Activated T-helper 2 cell treated with anti-CD3 and anti-CD28 coated beads, Interferon-gamma antibody, Interleukin-2, Interleukin-4, amounts not matched to agents 10 μg/mL and 5 μg/mL and 100 μg/mL, durations not matched to agents 14 hours and 24 hours and 36 hours (primary cell): ENCODE data around the gene GASK1B. TPM values are rescaled to one million over a fixed set of nuclear protein-coding genes. Genes with fewer than 3 reads are reported as not detected.

Experiments
- DNase-seq: peaks from one replicate; pipeline ENCODE4 v3.0.0; 2021; ENCODE audit warnings: low spot score
- H3K27ac Mint-ChIP-seq: one replicate; pipeline ENCODE4 v1.8.0; 2021; ENCODE audit warnings: mixed read lengths
- H3K27me3 Mint-ChIP-seq: one replicate; pipeline ENCODE4 v1.8.0; 2021; ENCODE audit warnings: low read depth, mixed read lengths
- H3K36me3 Mint-ChIP-seq: one replicate; pipeline ENCODE4 v1.8.0; 2021; ENCODE audit warnings: low read depth, mixed read lengths
- H3K4me1 Mint-ChIP-seq: one replicate; pipeline ENCODE4 v1.8.0; 2021; ENCODE audit warnings: low read depth, mixed read lengths
- H3K4me3 Mint-ChIP-seq: one replicate; pipeline ENCODE4 v1.8.0; 2021; ENCODE audit warnings: low read depth, mild to moderate bottlenecking, moderate library complexity, mixed read lengths
- H3K9me3 Mint-ChIP-seq: one replicate; pipeline ENCODE4 v1.8.0; 2021; ENCODE audit warnings: mixed read lengths
- intact Hi-C: fragments of 100-400 bp; cut with micrococcal nuclease; formaldehyde crosslinking; loops from one replicate; pipeline ENCODE4 v1.15.1; 2023
- total RNA-seq: library from RNA; stranded (reverse); gene quantifications from 2 replicates; pipeline ENCODE4 v1.2.3, GENCODE V29; 2022

The GASK1B gene
- not detected in 2 replicates for total RNA-seq

DNA sequence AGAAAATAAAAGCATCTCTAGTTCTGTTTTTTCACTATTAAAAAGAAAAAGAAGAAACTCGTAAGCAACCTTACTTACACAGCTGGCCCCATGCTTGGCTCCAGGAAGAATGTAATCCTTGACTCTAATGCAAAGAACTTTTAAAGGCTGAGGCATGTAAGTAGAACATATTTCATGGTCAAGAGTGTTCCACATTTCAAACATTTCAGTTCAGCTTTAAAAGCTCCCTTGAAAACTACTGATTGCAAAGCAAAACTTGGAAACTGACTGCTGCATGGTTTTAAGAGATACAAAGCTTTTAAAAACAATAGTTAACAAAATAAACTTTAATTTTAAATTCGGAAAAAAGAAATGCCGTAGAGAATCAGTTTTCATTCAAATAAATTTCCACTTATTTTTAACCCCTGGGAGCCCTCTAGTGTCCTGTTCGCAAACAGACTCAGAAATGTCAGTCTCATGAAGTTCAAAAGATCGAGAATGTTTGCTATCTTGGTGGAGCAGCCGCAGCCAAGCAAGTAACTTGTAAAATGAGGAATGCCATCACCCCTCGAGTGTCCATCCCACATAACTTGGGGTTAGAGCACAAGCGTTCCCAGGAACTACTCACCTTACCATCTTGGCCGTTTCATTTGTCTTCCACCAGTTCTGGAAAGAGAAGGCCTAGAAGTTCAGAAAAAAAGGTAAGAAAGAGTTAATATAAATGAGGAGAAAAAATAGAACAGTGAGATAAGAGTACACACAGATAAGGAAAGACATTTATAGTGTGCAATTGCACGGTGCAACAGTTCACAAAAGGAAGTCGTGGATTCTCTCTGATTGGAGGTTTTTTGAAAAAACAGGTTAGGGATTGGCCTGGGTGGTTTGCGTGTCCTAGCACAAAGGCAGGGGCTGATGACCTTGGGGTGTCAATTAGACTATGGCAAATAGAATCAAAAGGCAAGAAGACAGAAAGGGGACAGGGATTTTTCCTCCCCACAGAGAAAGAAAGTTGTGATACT is at the start of gene GASK1B:
Gene GASK1B (minus strand): TSS at position 765 of the 998 bp plus-strand sequence. CDS start 1,650 bp downstream, outside the sequence.
- Mint-ChIP-seq H3K9me3 (no peaks in the 10 kb centered on the region), H3K4me1 (peaks cover 1% of the 10 kb centered on the region), H3K27ac (no peak within 1 kb of the TSS), H3K36me3 (no peaks in the 10 kb centered on the region), H3K27me3 (peaks cover 34% of the 10 kb centered on the region), H3K4me3 (no peak within 1 kb of the TSS)
- intact Hi-C loops, result loop anchor here (2.0 kb wide), 1 partner anchor 180 kb away; no protein-coding TSS in a partner anchor
- no peak for DNase-seq

DNA sequence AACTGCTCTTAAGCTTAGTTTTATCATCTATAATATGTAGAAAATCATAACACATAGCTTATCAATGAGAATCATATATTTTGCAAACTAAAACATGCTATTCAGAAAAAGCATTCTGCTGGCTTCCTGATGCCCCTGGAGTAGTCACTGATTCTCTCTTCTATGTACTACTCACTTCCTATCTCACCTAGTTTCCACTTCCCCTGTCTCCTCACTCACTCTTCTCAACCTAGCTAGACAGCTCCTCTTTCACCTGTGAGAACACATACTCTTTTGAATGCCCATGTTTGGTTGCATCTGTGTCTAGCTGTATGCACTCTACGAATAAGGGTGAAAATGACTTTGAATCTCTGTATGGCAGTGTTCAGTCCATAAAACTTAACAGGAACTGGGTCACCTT is 46.8 kb upstream of the GASK1B start:
- intact Hi-C loops, result no loop called here
- Mint-ChIP-seq H3K4me1 (no peaks in the 10 kb centered on the region), H3K36me3 (no peaks in the 10 kb centered on the region), H3K27me3 (peaks cover 6% of the 10 kb centered on the region), H3K4me3 (no peak overlapping the region), H3K27ac (no peak overlapping the region), H3K9me3 (no peaks in the 10 kb centered on the region)
- DNase-seq, result no peak

DNA sequence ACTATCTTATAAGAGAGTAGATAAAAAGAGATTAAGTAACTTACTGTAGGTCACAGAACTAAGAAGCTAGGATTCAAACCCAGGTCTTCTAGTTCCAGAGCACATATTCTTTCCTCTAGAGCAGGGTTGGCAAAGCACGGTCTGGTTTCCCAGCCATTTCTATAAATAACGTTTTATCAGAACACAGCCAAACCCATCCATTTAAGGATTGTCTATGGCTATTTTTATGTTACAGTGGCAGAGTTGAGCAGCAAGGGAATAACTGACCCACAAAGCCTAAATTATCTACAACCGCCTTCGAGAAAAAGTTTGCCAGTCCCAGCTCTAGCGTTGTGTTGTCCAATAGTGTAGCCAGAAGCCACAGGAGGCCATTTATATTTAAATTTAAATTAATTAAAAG is 44.9 kb upstream of the GASK1B start:
- no peaks in the 10 kb centered on the region for H3K9me3 Mint-ChIP-seq
- peaks cover 13% of the 10 kb centered on the region for H3K27me3 Mint-ChIP-seq
- H3K4me3 Mint-ChIP-seq, result no peak overlapping the region
- no peak for DNase-seq
- no peaks in the 10 kb centered on the region for H3K4me1 Mint-ChIP-seq
- no peak overlapping the region for H3K27ac Mint-ChIP-seq
- no peaks in the 10 kb centered on the region for H3K36me3 Mint-ChIP-seq
- intact Hi-C loops, result no loop called here

DNA sequence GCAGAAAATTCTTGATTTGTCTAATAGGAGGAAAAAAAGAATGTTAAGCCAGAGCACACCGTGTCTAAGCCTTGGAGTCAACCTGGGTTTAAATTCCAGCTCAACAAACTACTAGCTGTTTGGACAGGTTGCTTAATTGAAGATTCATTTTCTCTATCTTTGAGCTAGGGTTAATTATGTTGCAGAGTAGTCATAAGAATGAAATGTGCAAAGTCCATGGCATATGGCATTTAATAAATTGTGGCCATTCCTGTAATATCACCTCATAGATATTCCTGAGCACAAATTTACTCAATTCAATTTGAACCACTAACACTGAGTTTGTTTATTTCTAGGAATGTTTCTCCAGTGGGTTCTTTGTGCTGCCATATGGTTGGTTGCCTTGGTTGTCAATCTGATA is 42.0 kb upstream of the GASK1B start:
- intact Hi-C loops, result no loop called here
- no peak overlapping the region for H3K4me3 Mint-ChIP-seq
- H3K4me1 Mint-ChIP-seq, result peaks cover 10% of the 10 kb centered on the region
- H3K36me3 Mint-ChIP-seq, result no peaks in the 10 kb centered on the region
- peaks cover 22% of the 10 kb centered on the region for H3K27me3 Mint-ChIP-seq
- no peak overlapping the region for H3K27ac Mint-ChIP-seq
- no peaks in the 10 kb centered on the region for H3K9me3 Mint-ChIP-seq
- no peak for DNase-seq

DNA sequence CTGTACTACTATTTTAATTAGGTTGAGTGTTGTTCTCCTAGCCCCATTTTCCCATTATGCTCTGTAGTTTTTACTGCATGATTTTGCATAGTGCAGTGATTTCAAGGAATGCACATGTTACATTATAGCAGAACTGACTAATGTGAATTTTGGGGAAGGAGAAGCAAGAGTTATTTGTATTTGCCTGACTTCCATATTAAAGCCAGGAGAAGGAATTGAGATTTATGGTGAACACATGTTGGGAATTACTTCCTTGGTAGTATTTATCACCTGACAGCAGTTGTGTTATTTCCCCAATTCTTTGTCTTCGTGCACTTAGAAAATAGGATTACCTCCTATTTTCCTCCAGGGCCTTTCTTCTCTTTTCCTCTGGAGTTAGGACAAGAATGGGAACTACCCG is 40.6 kb upstream of the GASK1B start:
- Mint-ChIP-seq H3K9me3 (no peaks in the 10 kb centered on the region), H3K4me1 (peaks cover 13% of the 10 kb centered on the region), H3K36me3 (no peaks in the 10 kb centered on the region), H3K27me3 (peaks cover 27% of the 10 kb centered on the region), H3K27ac (no peak overlapping the region), H3K4me3 (no peak overlapping the region)
- intact Hi-C loops, result no loop called here
- no peak for DNase-seq

DNA sequence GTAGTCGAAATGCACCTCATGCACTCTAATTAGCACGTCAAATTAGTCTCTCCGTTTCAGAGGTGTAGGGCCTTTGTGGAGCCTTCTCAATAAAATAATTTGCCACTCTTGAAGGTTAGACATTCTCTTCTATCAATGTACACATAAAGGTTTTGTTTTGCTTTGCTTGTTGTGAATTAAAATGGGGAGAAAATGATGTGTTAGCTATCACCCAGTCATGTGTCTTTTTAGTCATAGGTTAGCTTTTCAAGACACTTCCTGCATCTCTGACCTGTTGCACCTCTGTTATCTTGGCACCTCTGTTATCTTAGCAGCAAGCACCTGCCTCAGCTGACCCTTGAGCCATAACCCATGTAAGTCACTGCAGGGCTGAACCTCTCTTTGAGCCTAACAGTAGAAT is 38.4 kb upstream of the GASK1B start:
- intact Hi-C loops, result no loop called here
- no peaks in the 10 kb centered on the region for H3K36me3 Mint-ChIP-seq
- H3K4me3 Mint-ChIP-seq, result peak overlapping the region; percentile 45
- H3K27me3 Mint-ChIP-seq, result peaks cover 33% of the 10 kb centered on the region
- H3K27ac Mint-ChIP-seq, result no peak overlapping the region
- H3K9me3 Mint-ChIP-seq, result no peaks in the 10 kb centered on the region
- peaks cover 13% of the 10 kb centered on the region for H3K4me1 Mint-ChIP-seq
- DNase-seq, result no peak

DNA sequence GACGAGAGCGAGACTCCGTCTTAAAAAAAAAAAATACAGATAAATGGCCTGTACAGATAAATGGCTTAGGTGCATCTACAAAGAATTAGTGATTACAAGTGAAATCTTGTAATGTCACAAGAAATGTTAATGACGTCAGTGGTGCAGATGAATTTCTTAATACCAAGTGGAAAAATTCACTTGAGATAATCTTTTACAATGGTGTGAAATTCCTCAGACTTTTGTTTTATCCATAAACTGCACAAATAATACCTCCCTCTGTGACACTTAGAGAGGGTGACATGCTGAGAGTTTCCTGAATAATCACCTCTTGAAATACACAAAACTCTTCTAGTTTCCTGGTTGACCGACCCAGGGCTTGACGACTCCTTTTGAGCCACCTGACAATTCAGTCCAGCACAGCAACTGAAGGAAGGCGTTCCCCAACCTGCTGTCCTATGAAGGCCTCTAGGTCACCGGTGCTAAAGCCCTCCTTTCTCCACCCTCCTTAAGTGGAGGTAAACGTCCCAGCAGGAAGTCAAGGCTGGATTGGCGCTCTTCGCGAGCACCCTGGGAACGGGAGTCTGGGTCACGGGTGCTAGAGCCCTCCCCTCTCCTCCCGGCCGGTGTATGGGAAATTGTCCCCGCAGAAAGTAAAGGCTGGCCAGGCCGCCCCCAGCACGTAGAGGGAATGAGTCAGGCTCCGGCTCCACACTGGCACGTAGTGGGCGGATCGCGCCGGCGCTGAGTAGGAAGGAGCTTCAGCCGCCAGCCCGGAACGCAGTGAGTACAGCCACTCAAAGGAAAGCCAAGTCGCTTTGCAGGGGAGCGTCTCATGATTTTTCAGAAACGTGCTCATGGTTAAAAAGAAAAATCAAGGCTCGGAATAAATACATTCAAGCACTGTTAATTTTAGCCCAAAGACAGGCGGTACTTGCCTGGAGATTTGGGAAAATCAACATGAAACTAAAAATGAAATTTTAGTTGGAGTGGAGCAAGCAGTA is 37.3 kb upstream of the GASK1B start, which contains the start of gene TMEM144:
Gene TMEM144 (plus strand): TSS at position 662 of the 983 bp plus-strand sequence. CDS start 2,182 bp downstream, outside the sequence.
- peak within 1 kb of the TSS; percentile 81 for H3K4me3 Mint-ChIP-seq
- H3K4me1 Mint-ChIP-seq, result peaks cover 13% of the 10 kb centered on the region
- intact Hi-C loops, result no loop called here
- no peaks in the 10 kb centered on the region for H3K36me3 Mint-ChIP-seq
- no peak for DNase-seq
- H3K27ac Mint-ChIP-seq, result no peak within 1 kb of the TSS
- peaks cover 31% of the 10 kb centered on the region for H3K27me3 Mint-ChIP-seq
- no peaks in the 10 kb centered on the region for H3K9me3 Mint-ChIP-seq

DNA sequence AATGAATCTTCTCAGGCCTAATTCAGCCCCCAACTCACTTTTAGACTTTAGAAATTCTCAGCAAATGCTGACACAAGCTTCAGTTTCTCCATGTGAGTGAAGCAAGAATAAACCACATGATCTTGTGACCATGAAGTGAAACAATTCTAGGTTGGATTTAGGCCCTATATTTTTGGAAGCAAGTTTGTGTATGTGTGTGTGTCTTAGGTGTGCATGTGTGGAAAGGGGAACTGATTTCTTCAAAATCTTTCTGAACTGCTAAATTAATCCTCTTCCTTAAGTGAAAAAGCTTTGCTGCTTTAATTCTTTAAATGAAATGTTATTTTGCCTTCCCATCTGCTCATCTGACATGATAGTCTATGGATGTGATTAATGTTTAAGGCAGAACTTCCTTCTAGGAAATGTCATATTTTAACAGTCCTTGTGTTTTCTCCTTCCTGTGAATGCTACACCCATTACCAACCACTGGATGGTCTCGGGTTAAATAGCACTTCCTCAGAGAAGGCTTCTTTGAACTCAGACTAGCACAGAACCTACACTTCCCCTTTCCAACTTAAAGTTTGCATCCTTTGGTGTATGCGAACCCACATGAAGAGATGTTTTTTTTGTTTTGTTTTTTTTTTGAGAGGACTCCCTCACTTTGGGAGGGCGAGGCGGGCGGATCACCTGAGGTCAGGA is 36.3 kb upstream of the GASK1B start:
- DNase-seq, result no peak
- Mint-ChIP-seq H3K4me1 (peaks cover 13% of the 10 kb centered on the region), H3K27ac (no peak overlapping the region), H3K27me3 (peaks cover 31% of the 10 kb centered on the region), H3K4me3 (no peak overlapping the region), H3K9me3 (no peaks in the 10 kb centered on the region), H3K36me3 (no peaks in the 10 kb centered on the region)
- intact Hi-C loops, result no loop called here

DNA sequence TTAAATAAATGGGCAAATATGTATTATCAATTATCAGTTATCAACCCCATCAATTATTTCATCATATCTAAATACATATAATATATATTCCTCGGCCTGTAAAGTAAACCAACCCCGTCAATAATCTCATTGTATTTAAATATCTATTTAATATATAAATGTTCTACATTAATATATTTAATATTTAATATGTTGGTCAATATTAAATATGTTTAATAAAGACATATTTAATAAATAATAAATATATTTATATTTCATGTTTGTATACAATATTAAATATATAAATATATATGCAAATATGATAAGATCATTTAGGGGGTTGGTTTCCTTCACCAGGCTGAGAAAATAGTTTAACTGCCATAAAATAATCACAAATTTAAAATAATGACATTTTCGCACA is 31.1 kb upstream of the GASK1B start:
- Mint-ChIP-seq H3K27me3 (peaks cover 7% of the 10 kb centered on the region), H3K27ac (no peak overlapping the region), H3K4me1 (no peaks in the 10 kb centered on the region), H3K4me3 (no peak overlapping the region), H3K9me3 (no peaks in the 10 kb centered on the region), H3K36me3 (no peaks in the 10 kb centered on the region)
- DNase-seq, result no peak
- intact Hi-C loops, result no loop called here

DNA sequence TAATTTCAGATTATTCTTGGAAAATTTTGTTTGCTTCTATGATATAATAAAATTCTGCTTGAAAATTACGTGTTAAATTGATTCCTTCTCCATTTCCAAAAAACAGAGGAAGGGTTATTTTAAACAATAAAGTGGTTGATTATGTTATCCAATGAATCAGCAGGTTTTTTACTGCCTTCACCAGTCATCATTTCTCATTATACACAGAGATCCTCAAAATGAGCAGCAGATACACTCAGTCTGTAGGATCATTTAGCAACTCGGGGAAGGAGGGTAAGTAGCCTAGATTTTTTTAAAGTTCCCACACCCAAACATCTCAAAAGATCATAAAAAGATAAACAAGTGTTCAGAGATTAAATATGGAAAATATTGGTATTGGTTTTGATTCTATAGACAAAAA is 30.6 kb upstream of the GASK1B start:
- Mint-ChIP-seq H3K27me3 (peaks cover 6% of the 10 kb centered on the region), H3K27ac (no peak overlapping the region), H3K36me3 (no peaks in the 10 kb centered on the region), H3K4me1 (no peaks in the 10 kb centered on the region), H3K4me3 (no peak overlapping the region), H3K9me3 (no peaks in the 10 kb centered on the region)
- no peak for DNase-seq
- intact Hi-C loops, result no loop called here

DNA sequence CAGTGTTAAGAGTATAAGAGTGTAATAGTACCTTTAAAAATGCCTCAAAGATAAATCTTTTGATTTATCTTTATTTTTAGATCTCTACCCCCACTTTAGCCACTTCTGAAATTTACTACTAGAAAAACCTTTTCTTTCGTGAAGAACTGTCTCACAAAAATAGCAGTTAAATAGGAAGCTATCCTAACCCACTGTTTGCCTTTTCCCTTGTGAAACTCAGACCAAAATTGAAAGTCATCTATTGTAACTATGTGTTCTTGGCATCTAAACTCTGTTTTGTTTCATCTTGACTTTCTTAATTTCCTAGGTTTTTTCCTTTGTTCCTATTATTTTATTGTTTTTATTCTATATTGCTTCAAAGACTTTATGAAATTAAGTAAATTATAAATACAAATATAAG is 29.7 kb upstream of the GASK1B start:
- Mint-ChIP-seq H3K9me3 (no peaks in the 10 kb centered on the region), H3K27me3 (no peaks in the 10 kb centered on the region), H3K4me1 (no peaks in the 10 kb centered on the region), H3K4me3 (no peak overlapping the region), H3K36me3 (no peaks in the 10 kb centered on the region), H3K27ac (no peak overlapping the region)
- intact Hi-C loops, result no loop called here
- DNase-seq, result no peak

DNA sequence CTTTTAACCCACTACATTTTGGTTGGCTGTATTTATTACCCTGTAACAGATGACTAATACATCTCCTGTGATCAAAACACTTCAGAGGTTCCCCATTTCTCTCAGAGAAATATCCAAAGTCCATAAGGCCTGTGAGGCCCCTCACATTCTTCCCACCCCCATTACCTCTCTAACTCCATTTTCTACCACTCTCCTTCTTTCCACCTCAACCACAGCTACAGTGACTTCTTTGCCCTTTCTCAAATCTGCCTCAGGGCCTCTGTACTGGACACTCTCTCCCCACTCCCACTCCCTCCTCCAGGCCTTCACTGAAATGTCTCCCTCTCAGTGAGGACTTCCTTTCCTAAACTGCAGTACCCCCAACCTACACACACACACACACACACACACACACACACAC is 29.1 kb upstream of the GASK1B start:
- no peak overlapping the region for H3K27ac Mint-ChIP-seq
- DNase-seq, result no peak
- intact Hi-C loops, result no loop called here
- H3K27me3 Mint-ChIP-seq, result peaks cover 3% of the 10 kb centered on the region
- no peaks in the 10 kb centered on the region for H3K9me3 Mint-ChIP-seq
- H3K36me3 Mint-ChIP-seq, result no peaks in the 10 kb centered on the region
- no peaks in the 10 kb centered on the region for H3K4me1 Mint-ChIP-seq
- no peak overlapping the region for H3K4me3 Mint-ChIP-seq
